Endothelial cell of umbilical vein (primary cell): ENCODE data around the gene PTPN2. TPM values are rescaled to one million over a fixed set of nuclear protein-coding genes. Genes with fewer than 3 reads are reported as not detected.

ENCODE experiments used
- BruUV-seq: library from RNA; stranded (reverse); fragments of 400-500 nt; replicated peaks from 2 replicates; lab custom pipeline; 2021; lab: Mats Ljungman, UMichigan
- CTCF ChIA-PET: fragments of 300-600, 350-600 bp; sonication (Branson Sonifier 250); formaldehyde crosslinking; loops from one replicate; lab custom pipeline; 2021; ENCODE audit warnings: antibody characterized with exemption, inconsistent platforms; lab: Charles Lee
- POLR2A ChIA-PET: fragments of 300-600, 350-600 bp; sonication (Branson Sonifier 250); formaldehyde crosslinking; loops from one replicate; lab custom pipeline; 2021; ENCODE audit warnings: antibody characterized with exemption, inconsistent platforms; lab: Charles Lee
- DNase-seq: peaks from one replicate; pipeline ENCODE4 v3.0.0-alpha.2; 2011; ENCODE audit warnings: low read depth, low spot score
- FAIRE-seq: peaks from 2 replicates; lab custom pipeline; 2011; peaks lifted over from hg19 to GRCh38; lab: Jason Lieb, UNC
- H2AFZ ChIP-seq: 2 replicates; pipeline ENCODE4 v1.6.0; 2012; ENCODE audit warnings: low read depth, low read length, control low read depth, inconsistent platforms
- H3K27ac ChIP-seq: 2 replicates; pipeline ENCODE4 v1.5.1; 2011; ENCODE audit warnings: low read depth, mild to moderate bottlenecking, control low read depth, low read length, moderate library complexity; ENCODE audit not compliant: insufficient read depth
- H3K27me3 ChIP-seq, 2 experiments: 2 replicates each; pipeline versions ENCODE4 v1.6.0 to v1.6.1; 2011; ENCODE audit warnings: low read length in 2 of 2, mixed read lengths in 1 of 2; ENCODE audit not compliant: control insufficient read depth in 2 of 2, insufficient read depth in 2 of 2
- H3K36me3 ChIP-seq, 2 experiments: 2 replicates in 1 of 2; 3 replicates in 1 of 2; pipeline ENCODE4 v1.5.1; 2011; ENCODE audit warnings: low read length in 2 of 2, mild to moderate bottlenecking in 1 of 2, moderate library complexity in 1 of 2; ENCODE audit not compliant: control insufficient read depth in 2 of 2, insufficient read depth in 2 of 2; ENCODE audit errors: extremely low read depth in 1 of 2
- H3K4me1 ChIP-seq: 3 replicates; pipeline ENCODE4 v1.5.1; 2011; ENCODE audit warnings: mild to moderate bottlenecking, low read length; ENCODE audit not compliant: control insufficient read depth, insufficient read depth; ENCODE audit errors: extremely low read depth
- H3K4me2 ChIP-seq: 2 replicates; pipeline ENCODE4 v1.6.1; 2011; ENCODE audit warnings: low read length, control low read depth, mixed read lengths; ENCODE audit not compliant: insufficient read depth
- H3K4me3 ChIP-seq, 3 experiments: fragments of 200-600 bp in 1 of 3; sonication (generic), shearing (Covaris generic) in 1 of 3; replicated peaks in 1 of 3; 2 replicates each; pipeline ENCODE4 v1.5.1; 2011 to 2016; ENCODE audit warnings: control low read depth in 3 of 3, low read length in 3 of 3, mild to moderate bottlenecking in 2 of 3, inconsistent platforms in 1 of 3, low read depth in 1 of 3, moderate library complexity in 1 of 3; ENCODE audit not compliant: insufficient read depth in 1 of 3
- H3K79me2 ChIP-seq: 2 replicates; pipeline ENCODE4 v1.6.0; 2012; ENCODE audit warnings: low read length, inconsistent platforms; ENCODE audit not compliant: control insufficient read depth, insufficient read depth
- H3K9ac ChIP-seq: replicated peaks from 2 replicates; pipeline ENCODE3; 2011; ENCODE audit warnings: low read length, control low read depth; ENCODE audit not compliant: insufficient read depth; ENCODE audit errors: extremely low read depth
- H3K9me1 ChIP-seq: replicated peaks from 3 replicates; pipeline ENCODE4 v1.6.0; 2011; ENCODE audit warnings: mild to moderate bottlenecking, low read length; ENCODE audit not compliant: control insufficient read depth, insufficient read depth; ENCODE audit errors: extremely low read depth
- H3K9me3 ChIP-seq: replicated peaks from 2 replicates; pipeline ENCODE4 v1.5.1; 2012; ENCODE audit warnings: low read length, inconsistent platforms; ENCODE audit not compliant: control insufficient read depth, insufficient read depth
- H4K20me1 ChIP-seq: replicated peaks from 2 replicates; pipeline ENCODE3; 2011; ENCODE audit warnings: mild to moderate bottlenecking, low read length; ENCODE audit not compliant: control insufficient read depth, insufficient read depth; ENCODE audit errors: extremely low read depth
- EZH2 ChIP-seq: IDR thresholded peaks from 2 replicates; pipeline ENCODE4 v1.6.1; 2012; ENCODE audit warnings: borderline replicate concordance, low read depth, mild to moderate bottlenecking, moderate library complexity, low read length, inconsistent platforms; ENCODE audit not compliant: severe bottlenecking
- FOS ChIP-seq: IDR thresholded peaks from 2 replicates; pipeline ENCODE4 v1.6.1; 2011; ENCODE audit warnings: mild to moderate bottlenecking, low read length, moderate library complexity, borderline replicate concordance; ENCODE audit not compliant: insufficient read depth
- GATA2 ChIP-seq: IDR thresholded peaks from 2 replicates; pipeline ENCODE4 v1.7.0; 2011; ENCODE audit warnings: low read depth, mild to moderate bottlenecking, moderate library complexity, mixed read lengths, low read length; ENCODE audit not compliant: insufficient read length, insufficient read depth
- JUN ChIP-seq: IDR thresholded peaks from 2 replicates; pipeline ENCODE4 v1.6.1; 2011; ENCODE audit warnings: borderline replicate concordance, low read depth; ENCODE audit not compliant: insufficient read length, insufficient read depth
- MYC ChIP-seq: IDR thresholded peaks from one replicate; pipeline ENCODE4 v1.6.1; 2011; ENCODE audit warnings: mild to moderate bottlenecking, low read depth, low read length
- POLR2A ChIP-seq: IDR thresholded peaks from 2 replicates; pipeline ENCODE4 v1.6.1; 2012; ENCODE audit warnings: low read depth, mild to moderate bottlenecking, control low read depth, low read length
- POLR2AphosphoS5 ChIP-seq: IDR thresholded peaks from 2 replicates; pipeline ENCODE4 v1.6.1; 2012; ENCODE audit warnings: low read depth, mild to moderate bottlenecking, control low read depth, low read length, moderate library complexity; ENCODE audit not compliant: insufficient read depth
- dilution Hi-C: fragments of 300-500 bp; cut with MboI; formaldehyde crosslinking; loops from one replicate; pipeline ENCODE4 v1.15.0; 2019; ENCODE audit warnings: low sequenced_read_pairs; ENCODE audit not compliant: extremely low pct_ligation_motif_present
- intact Hi-C: fragments of 100-400 bp; cut with micrococcal nuclease; formaldehyde crosslinking; loops from one replicate; pipeline ENCODE4 v1.10.0; 2022
- polyA plus RNA-seq, 4 experiments: library from polyadenylated mRNA; depleted of rRNA in 3 of 4; stranded (reverse) in 3 of 4; unstranded in 1 of 4; fragments of >200 nt; gene quantifications; 2 replicates each; pipeline versions ENCODE4 v1.2.1 to v1.2.3, GENCODE V29; 2011 to 2012; ENCODE audit warnings: missing spikeins in 1 of 4
- total RNA-seq: library from RNA; stranded (reverse); gene quantifications from 2 replicates; pipeline ENCODE4 v1.2.3, GENCODE V29; 2021
- TF ChIP-seq, protein P1 (sequence below), 2 donors: IDR thresholded peaks; 1 replicate in 1 of 2; 2 replicates in 1 of 2; pipeline ENCODE4 v1.5.1; 2011; ENCODE audit warnings: low read length in 2 of 2, mild to moderate bottlenecking in 2 of 2, moderate library complexity in 2 of 2, control low read depth in 1 of 2, inconsistent platforms in 1 of 2, low read depth in 1 of 2; ENCODE audit not compliant: insufficient read depth in 1 of 2; ENCODE audit errors: extremely low read depth in 1 of 2
- TF ChIP-seq, protein P2 (sequence below): IDR thresholded peaks from 2 replicates; pipeline ENCODE4 v1.6.1; 2011; ENCODE audit not compliant: insufficient read depth, insufficient read length

Gene PTPN2
- total and polyA plus RNA-seq, 2 donors (not counting 3 experiments of a cell fraction or from before 2014, with no cell fraction given), result 8.2 to 20.9 TPM

DNA sequence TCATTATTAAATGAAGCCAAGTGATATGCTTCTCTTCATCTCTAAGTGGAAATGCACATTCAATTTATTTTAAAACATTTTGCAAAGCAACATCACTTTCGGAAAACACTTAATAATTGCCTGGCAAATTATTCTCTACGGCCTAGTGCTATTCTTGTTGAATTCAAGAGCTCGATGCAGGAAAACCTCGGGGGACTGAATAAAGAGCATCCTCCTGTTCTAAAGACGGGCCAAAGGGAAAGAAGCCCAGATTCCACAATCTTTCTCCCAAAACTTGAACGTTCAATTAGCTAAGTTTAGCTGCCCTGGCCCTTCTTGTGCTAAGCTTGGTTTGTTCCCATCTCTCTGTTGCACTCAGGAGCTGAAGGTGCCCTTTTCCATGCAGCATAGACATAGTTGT, 40.6 kb upstream of the PTPN2 start:
- BruUV-seq, result no TSS peak
- no peaks in the 10 kb centered on the region for H3K9me3 ChIP-seq
- H3K4me1 ChIP-seq, result no peaks in the 10 kb centered on the region
- H3K4me2 ChIP-seq, result no peak overlapping the region
- no peaks in the 10 kb centered on the region for H4K20me1 ChIP-seq
- no peak overlapping the region for H2AFZ ChIP-seq
- dilution Hi-C loops (no loop called here), intact Hi-C loops (no loop called here)
- H3K79me2 ChIP-seq, result no peaks in the 10 kb centered on the region
- H3K9ac ChIP-seq, result no peak overlapping the region
- no peaks in the 10 kb centered on the region for H3K36me3 ChIP-seq
- H3K27ac ChIP-seq, result no peak overlapping the region
- no peaks in the 10 kb centered on the region for H3K9me1 ChIP-seq
- H3K4me3 ChIP-seq, result no peak overlapping the region
- ChIA-PET CTCF (interaction anchor here (0.5 to 1.7 kb wide), 2 partner anchors 10 to 171 kb away, joined by 3 to 8 read pairs; no protein-coding TSS in a partner anchor), POLR2A (no interaction called here)
- FAIRE-seq (no peak), DNase-seq (no peak)
- no peak for TF ChIP-seq POLR2AphosphoS5
- TF ChIP-seq, protein P1, sequence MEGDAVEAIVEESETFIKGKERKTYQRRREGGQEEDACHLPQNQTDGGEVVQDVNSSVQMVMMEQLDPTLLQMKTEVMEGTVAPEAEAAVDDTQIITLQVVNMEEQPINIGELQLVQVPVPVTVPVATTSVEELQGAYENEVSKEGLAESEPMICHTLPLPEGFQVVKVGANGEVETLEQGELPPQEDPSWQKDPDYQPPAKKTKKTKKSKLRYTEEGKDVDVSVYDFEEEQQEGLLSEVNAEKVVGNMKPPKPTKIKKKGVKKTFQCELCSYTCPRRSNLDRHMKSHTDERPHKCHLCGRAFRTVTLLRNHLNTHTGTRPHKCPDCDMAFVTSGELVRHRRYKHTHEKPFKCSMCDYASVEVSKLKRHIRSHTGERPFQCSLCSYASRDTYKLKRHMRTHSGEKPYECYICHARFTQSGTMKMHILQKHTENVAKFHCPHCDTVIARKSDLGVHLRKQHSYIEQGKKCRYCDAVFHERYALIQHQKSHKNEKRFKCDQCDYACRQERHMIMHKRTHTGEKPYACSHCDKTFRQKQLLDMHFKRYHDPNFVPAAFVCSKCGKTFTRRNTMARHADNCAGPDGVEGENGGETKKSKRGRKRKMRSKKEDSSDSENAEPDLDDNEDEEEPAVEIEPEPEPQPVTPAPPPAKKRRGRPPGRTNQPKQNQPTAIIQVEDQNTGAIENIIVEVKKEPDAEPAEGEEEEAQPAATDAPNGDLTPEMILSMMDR (IDR thresholded peaks at IDR 0.05; ENCODE audit: extremely low read depth in 1 of 2, insufficient read depth in 1 of 2, low read depth in 1 of 2, low read length in 2 of 2), result no peak
- TF ChIP-seq POLR2A, result no peak
- TF ChIP-seq FOS, result no peak
- no peak for TF ChIP-seq GATA2
- TF ChIP-seq, protein P2, sequence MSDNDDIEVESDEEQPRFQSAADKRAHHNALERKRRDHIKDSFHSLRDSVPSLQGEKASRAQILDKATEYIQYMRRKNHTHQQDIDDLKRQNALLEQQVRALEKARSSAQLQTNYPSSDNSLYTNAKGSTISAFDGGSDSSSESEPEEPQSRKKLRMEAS, result no peak
- TF ChIP-seq JUN, result no peak
- no peak for TF ChIP-seq MYC
- no peak for TF ChIP-seq EZH2
- H3K27me3 ChIP-seq, result peaks cover 0 to 10% of the 10 kb centered on the region in 2 experiments
